GM18517 (cell line): Measurements from ENCODE around the gene TMEM154.

Source experiments
- ATAC-seq: cut with Tn5 transposase; IDR thresholded peaks from one replicate; pipeline ENCODE4 v1.9.1; 2021; ENCODE audit warnings: mild to moderate bottlenecking, moderate library complexity; ENCODE audit not compliant: unreplicated experiment

TMEM154 gene, protein sequence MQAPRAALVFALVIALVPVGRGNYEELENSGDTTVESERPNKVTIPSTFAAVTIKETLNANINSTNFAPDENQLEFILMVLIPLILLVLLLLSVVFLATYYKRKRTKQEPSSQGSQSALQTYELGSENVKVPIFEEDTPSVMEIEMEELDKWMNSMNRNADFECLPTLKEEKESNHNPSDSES

DNA sequence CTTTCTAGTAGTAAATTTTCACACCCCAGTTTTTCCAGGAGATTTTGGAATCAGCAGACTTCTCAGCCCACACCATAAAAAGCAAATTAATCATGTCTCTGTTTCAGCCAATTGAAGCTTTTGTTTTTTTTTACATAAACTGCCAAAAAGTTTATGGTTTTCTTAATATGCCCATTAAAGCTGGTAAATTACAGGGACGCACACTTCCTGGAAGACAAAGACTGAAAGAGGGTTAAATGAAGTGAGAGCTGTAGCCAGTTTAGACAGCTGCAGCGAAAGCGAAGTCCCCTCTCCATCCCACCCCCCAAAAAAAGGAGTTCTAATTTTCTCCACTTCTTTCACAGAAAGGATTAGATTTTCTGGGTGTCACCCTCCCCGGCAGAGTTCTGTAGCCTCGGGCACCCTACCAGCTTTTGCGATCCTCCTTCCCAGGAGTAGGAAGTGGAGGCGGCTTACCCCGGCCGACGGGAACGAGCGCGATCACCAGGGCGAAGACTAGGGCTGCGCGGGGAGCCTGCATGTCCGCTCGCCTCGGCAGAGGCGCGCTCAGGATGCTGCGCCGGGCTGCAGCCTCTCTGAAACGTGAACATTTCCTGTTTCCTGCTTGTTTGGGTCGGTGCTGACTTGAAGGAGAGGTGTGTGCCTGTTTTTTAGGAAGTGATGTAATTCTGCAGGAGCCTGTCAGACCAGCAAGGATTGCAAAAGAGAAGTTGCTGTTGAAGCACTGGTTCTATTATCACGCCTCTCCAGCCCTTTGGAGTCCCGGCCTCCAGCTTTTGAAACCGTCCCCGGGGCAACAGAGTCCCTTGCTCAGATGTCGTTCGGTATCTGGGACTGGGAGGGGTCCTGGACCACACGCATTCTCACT, at the start of gene TMEM154:
TMEM154 (minus strand) TSS at position 584 of the 868 bp plus-strand sequence; CDS start at position 520, 64 bp downstream.
- peak; percentile 63 for ATAC-seq

DNA sequence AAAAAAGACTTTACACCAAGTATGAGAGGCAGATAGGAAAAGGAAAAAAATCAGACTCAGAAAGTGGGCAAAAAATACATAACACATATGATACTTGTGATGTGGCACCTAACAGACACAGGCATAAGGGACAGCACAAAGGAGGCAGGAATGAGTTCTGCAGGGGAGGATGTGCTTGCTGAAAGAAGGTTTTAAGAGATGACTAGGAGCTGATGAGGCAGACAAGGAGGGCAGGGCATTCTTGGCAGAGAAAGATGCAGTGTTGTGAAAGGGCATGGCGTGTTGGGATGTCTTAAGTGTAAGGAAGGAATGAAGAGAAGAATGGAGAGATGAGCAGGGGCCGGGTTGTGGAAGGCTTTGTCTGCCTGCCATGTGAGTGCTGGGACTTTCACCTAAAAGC, 49.7 kb upstream of the TMEM154 start:
- no peak for ATAC-seq

DNA sequence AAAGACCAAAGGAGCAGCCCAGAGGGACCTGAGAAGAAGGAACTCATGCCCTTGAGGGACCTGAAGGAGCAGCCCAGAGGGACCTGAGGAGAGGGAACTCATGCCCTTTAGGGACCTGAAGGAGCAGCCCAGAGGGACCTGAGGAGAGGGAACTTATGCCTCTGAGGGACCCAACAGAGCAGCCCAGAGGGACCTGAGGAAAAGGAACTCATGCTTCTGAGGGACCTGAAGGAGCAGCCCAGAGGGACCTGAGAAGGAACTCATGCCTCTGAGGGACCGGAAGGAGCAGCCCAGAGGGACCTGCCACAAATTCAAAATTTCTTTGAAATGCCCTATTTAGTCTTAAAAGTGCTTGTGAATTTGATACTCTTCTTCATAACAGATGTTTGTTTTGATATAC, 48.5 kb upstream of the TMEM154 start:
- no peak for ATAC-seq

DNA sequence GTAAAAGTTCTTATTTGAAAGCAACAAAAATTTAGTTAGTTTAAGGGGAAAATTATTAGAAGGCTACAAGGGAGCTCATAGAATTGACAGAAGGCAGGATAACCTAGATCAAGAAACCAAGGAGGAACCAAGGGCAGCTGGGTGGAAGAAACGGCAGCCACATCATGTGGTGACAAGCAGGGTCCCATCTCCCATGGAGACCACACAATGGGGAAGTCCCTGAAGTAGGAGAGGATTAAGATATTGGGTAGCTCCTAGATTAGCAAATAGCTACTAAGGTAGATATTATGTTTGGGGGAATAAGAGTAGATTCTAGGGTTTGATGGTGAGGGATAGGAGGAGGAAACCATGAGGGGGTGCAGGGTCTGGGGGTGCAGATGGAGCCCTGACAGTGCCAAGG, 48.0 kb upstream of the TMEM154 start:
- ATAC-seq, result no peak

DNA sequence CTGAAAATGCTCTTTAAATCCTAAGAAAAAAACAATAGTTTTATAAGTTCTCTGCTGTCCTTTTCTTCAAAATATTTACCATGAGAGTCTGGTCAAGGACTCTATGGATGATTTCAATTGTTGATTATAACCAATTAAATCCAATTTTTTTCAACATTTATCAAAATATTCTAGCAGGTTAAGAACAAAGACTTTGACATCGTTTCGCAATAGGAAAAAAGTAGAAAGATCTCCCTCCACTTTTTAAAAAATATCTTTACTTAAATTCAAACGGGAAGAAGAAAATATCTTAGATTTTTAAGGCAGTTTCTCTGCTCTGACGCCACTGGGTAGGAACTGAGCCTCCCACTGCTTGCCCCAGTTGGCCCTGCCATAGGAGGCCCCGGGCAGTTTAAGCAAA, 44.7 kb upstream of the TMEM154 start:
- ATAC-seq, result no peak

DNA sequence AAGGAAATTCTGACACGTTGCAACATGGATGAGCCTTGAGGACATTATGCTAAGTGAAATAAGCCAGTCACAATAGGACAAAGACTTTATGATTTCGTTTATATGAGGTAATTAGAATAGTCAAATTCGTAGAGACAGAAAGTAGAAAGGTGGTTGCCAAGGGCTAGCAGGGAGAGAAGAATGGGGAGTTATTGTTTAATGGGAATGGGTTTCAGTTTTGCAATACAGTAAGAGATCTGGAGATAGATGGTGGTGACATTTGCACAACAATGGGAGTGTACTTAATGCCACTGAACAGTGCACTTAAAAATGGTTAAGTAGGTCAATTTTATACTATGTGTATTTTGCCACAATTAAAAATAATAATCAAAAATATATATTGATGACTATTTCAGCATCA, 43.4 kb upstream of the TMEM154 start:
- ATAC-seq, result no peak

DNA sequence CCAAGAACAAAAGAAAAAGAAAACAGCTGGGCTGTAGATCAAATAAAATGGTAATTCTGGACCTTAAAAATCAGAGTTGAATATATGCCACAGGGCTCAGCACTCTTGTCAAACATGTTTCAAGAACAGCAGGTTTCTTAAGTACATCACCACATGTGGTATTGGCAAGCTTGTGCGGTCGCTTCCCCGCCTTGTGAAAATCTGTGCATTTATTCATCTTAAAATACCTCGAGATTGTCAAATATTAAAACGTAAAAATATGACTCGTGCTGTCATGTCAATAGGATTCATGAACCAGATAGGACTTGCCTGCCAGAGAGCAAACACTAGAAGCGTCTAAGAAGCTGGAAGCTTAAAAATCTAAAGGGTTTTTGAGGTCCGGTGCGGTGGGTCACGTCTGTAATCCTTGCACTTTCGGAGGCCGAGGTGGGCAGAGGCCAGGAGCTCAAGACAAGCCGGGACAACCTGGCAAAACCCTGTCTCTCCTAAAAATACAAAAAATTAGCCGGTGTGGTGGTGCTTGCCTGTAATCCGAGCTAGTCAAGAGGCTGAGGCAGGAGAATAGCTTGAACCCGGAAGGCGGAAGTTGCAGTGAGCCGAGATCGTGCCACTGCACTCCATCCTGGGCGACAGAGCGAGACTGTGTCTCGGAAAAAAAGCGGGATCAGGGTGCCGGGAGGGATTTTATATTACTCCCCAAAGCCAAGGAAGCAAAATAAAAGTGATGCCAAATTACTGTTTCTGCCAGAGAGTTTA, 40.2 kb upstream of the TMEM154 start:
- no peak for ATAC-seq

DNA sequence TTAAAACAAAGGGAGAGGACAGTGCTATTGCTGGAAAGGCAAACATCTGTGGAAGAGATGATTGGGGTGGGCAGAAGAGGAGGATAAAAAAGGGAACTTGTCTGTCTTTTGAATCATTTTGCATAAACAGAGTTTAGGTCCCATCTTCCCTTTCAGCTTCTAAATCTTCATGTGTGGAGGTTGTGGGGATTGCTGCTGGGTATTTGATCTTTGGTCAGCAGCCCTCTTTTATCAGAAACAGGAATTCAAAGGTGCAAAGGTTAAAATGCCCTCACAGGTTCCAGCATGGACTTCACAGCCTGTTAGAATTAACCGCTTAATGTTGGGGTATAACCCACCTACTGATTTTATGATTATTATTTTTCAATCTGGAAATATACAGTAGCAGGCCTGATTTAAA, 39.5 kb upstream of the TMEM154 start:
- no peak for ATAC-seq

DNA sequence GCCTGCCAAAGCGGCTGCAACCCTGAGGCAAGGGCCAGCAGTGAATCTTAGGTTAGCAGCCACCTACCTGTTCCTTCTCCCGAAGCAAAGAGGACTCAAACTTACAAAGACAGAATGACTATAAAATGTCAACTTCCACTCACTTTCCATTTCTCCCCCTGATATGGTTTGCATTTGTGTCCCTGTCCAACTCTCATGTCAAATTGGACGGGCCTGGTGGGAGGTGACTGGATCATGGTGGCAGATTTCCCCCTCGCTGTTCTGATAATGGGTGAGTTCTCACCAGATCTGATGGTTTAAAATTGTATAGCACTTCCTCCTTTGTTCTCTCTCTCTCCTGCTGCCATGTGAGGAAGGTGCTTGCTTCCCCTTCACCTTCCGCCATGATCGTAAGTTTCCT, 35.3 kb upstream of the TMEM154 start:
- ATAC-seq, result no peak

DNA sequence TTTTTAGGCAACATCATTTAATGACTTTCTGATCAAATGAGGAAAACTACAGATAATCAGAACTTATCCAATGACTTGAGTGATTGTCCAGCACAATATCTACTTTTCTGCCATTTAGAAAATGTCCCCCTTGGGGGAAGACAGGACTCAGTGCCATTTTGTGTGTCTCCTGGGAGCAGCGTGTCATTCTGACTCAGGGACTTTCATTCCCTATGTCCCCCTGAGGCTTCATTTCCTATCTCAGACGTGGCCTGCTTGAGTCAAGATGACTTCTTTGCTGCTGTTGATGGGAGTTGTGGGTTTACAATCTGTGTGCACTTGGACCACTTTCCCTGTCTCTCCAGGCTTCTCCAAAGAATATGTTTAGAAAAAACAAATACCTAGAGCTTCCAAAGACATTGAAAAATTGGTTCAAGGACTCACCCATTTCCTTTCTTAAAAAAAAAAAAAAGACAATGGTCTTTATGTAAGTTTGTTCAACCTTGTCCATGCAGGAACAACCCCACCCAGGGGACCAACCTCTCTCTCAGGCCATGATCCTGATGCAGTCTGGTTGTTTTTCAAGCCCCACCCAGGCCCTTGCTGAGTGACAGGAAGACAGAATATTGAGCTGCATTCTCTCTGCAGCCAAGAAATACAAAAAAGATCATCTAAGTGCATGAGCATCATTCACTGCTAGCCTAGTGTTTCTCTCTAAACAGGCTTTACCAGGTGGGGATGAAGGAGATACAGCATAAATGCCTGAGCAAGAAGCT, 34.3 kb upstream of the TMEM154 start:
- no peak for ATAC-seq

DNA sequence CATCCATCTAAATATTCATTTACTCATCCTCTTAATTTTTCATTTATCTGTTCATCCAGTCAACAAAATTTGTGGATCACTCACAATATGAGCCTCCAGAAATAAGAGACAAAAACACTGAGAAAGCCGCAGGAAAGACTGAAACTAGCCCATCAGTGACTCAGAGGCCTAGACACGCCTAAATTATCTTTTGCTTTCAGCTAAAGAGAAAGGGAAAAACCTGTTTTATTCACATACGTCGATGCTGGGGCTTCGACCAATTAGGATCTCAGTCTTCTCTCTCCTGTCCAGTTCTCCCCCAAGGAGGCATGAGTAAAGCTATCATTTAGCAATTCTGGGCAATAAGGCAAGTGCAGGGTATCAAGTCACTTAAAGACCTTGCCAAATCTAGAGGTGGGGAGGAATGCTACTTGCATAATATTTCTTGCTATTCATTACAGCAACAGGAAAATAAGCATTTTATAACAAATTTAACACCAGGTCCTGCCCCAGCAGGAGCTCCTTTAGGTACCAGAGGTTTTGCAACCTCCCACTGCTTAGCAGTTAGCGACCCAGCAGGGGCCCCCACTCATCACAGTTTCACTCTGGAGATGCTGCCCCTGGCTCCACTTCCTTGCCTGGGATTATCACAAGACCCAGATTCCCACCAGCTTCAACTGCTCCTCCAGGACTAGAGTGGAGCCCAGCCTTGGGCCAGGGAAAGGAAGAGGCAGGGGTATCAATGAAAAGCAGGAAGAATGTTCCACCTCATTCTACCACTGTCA, 30.1 kb upstream of the TMEM154 start:
- peak; percentile 51 for ATAC-seq

DNA sequence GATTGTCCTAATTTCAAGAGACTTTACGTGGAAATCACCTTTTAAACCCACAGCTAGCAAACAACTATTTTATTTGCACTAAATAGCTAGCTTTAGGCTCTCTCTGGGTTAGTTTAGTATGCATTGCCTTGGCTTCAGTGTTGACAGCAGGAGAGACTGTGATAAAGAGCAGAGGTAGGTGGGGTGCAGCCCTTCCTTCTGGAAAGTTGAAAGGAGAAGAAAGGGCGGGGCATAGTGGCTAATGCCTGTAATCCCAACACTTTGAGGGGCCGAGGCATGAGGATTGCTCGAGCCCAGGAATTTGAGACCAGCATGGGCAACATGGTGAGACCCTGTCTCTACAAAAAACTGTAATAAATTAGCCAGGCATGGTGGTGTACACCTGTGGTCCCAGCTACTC, 29.0 kb upstream of the TMEM154 start:
- ATAC-seq, result no peak

DNA sequence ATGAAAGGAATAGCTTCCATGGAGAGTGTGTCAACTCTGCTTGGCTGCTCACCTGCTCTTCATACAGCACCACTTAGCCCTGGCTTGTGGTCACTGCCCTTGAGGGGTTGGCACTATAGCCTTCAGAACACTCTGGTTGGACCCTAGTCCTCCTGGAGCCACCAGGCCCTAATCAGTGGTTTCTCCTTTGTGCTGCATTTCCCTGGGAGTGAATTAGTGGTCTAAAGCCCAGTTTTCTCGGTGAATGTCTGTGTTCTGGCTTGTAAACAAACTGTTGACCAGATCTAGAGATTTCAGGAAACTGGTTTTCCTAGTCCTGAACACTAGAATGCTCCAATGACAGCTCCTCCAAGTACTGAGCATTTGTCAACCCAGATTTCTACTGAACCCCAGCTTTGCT, 28.6 kb upstream of the TMEM154 start:
- no peak for ATAC-seq

DNA sequence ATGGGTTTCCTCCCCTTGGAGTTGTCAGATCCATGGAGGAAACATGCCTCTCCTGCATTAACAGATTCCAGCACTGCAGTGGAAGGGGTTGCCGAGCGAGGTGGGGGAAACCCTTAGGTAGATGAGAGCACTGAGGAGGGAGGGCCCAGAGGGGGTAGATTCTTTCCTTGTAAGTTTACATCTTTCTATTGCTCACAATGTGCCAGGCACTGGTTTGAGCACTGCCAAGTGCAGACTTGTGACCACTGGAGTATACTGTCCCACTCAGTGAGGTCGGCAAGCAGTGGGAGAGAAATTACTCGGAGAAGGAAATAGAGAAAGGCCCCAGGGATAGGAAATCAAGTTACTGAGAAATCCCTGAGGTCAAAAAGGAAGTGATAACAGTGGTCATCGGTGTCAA, 27.8 kb upstream of the TMEM154 start:
- ATAC-seq, result no peak

DNA sequence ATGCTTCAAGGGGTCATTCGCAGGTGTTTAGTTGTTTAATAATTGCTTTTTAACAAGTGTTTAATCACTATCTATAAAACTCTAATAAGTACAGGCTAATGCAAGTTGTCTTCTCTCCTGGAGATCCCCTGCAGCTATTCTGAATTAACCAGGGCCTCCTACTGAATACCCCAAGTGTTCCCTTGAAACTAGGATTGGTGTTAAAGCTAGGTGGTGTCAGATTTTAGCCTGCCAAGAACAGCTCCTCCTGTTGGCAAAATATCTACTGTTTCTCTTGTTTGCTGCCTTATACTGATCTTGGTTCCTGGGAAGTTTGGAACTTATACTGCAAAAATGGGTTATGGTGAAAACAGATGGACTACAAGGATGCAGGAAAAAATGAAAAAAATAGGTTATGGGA, 26.1 kb upstream of the TMEM154 start:
- no peak for ATAC-seq

DNA sequence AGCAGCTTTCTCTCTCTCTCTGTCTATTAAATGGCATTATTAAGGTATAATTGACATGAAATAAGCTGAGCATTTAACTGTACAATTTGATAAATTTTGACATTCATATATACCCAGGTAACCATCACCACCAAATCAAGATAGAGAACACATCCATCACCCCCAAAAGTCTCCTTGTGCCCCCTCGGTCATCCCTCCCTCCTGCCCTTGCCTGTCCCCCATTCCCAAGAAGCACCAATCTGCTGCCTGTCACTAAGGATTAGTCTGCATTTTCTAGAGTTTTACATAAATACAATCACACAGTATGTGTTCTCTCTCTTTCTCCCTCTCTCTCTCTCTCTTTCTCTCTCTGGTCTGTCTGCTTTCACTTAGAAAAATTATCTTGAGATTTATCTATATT, 25.0 kb upstream of the TMEM154 start:
- ATAC-seq, result no peak

DNA sequence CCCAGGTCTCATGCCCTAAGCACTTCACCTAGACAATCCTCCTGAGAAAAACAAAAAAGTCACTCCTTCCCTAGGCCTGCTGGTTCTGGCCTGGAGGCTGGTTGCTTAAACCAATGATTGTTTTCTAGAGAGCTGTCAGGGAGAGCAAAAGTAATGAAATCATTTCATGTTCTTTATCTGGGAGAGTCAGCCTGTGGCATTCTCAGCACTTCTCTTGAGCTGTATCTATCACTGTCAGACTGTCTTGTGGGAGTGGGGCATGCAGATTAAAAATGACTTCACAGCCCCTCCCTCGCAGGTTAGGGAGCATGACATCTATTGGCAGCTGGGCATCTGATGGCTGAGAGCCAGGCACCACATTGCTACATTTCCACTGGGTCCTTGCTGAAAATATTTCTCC, 20.4 kb upstream of the TMEM154 start:
- no peak for ATAC-seq

DNA sequence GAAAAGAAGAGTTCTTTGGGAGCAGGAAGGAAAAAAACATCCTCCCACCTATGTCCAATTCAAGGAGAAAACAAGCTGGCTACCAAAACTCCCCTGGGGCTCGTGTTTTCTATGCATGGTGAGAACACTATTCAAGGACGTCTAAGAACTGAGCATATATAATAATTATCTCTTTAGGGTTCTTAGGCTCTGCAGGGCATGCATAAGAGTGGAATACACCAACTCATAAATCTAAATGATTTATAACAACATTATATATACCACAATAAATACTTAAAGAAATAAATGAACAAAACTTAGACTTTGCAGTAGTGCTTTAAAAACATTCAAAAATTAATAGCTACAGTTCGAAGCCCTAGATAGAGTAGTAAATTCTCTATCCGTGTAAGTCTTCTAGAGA, 19.5 kb upstream of the TMEM154 start:
- ATAC-seq, result no peak

DNA sequence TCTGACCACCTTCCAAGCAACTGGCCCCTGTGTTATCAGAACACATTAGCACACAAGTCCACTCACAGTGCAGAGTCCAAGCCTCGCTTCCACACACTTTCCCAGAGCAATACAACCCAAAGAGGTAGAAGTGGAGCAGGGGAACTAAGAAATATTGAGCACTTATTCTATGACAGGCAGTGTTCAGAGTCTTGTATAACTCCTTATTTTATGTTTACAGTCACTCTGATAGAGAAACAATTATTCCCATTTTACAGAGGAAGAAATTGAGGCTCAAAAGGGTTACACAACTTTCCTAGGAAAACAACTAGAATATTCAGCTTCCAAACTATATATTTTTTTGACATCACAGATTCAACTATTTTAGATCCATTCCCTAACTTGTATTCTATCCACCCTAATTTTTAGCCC, 18.3 kb upstream of the TMEM154 start:
- no peak for ATAC-seq

DNA sequence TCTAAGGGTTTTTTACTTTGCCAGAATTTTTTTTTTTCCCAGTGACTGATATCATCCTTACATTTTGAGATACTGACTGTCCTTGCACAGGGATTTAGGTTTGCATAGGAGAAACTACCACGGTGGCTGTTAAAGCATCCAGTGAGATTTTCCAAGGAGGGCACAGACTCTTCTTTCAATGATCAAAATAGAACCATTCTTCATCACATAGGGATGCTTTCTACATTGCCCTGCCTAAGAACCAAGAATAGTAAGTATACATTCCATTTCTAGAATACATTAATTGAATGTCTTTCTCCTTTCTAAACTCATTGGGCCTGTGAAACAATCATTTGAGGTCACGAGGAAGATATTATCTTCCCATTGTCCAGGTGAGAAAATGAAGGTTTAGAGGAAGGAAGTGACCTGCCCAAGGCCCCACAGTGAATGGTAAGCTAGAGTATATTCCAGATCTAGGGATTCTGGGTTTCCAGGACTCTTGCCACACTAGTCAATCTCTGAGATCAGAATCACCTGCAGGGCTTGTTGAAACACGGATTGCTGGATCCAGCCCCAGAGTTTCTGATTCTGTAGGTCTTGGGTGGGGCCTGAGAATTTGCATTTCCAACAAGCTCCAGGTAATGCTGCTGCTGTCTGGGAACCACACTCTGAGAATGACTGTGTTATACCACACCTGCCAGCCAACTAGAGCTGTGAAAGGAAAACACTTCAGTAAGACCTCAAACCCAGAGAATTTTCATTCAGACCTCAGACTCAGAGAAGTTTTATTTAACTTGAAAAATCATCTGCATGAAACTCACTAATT, 17.7 kb upstream of the TMEM154 start:
- ATAC-seq, result no peak
